Activated T-cell treated with anti-CD3 and anti-CD28 coated beads for 1 hour (primary cell): ENCODE data around the gene MDN1.
"Not testable (repeated sequence)": the region's sequence is repeated elsewhere in the genome, so short reads cannot be mapped to it uniquely, and the experiment has no call there.

Source experiments
- DNase-seq: peaks from one replicate; pipeline ENCODE4 v3.0.0-alpha.2; 2020; ENCODE audit warnings: low read depth

Gene MDN1

DNA sequence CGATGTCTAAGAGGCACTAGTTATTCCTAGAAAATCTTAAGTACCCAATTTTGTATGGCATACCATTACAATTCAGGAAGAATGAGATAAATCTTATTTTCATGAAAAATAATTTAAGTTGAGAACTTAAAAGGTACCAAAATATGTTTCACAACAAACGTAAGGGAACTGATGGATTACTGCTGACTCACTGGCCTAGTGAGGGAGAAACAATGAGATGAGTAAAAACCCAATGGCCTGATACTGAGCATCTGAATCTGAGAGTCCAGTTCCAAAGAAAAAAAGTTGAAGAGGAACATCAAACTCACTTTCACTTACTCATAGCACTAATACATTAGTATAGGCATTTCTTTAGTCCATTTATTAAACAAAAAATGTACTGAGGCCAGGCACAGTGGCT, 56.0 kb downstream of the MDN1 start:
- DNase-seq, result no peak

DNA sequence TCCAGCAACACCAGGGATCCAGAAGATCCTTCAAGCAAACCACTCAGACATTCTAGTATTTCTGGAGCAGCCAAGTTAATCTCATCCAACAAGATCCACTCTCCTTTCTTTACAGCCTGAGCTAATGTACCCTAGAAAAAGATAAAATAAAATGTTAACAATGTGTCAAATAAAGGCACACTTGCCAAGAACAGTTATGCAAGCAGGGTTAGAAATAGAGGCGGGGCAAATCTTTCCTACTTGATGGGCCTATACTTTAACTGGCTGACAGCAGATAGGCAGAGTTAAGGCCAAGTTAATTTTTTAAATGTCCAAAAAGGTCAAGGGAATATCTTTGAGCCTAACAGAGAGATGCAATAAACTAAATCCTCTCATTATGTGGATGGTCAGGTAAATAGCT, 60.8 kb downstream of the MDN1 start:
- DNase-seq, result no peak

- no peak for DNase-seq
Observed at GRCh38 chr6:89750338-89750737, 69.3 kb downstream of the MDN1 start.

- no peak for DNase-seq
Observed at GRCh38 chr6:89749918-89750317, 69.7 kb downstream of the MDN1 start.

- DNase-seq, result no peak
Observed at GRCh38 chr6:89745716-89746115, 73.9 kb downstream of the MDN1 start.

- no peak for DNase-seq
Observed at GRCh38 chr6:89745096-89745495, 74.5 kb downstream of the MDN1 start.

DNA sequence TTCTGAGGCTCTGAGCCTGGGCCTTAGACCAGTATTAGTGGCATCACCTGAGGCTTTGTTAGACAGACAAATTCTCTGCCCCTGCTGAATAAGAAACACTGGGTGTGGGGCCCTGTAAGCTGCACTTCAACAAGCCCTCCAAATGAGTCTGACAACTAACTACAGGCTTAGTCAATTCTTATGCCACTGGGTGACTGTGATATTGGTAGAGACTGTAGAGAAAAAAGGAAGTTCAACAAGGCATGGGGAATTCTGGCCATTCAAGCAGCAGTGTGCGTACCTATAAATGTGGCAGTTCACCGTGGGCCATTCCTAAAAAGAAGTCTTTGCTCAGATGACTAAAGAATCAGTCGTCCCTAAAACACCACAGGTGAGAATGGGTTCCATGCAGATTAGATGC, 82.7 kb downstream of the MDN1 start:
- DNase-seq, result no peak

DNA sequence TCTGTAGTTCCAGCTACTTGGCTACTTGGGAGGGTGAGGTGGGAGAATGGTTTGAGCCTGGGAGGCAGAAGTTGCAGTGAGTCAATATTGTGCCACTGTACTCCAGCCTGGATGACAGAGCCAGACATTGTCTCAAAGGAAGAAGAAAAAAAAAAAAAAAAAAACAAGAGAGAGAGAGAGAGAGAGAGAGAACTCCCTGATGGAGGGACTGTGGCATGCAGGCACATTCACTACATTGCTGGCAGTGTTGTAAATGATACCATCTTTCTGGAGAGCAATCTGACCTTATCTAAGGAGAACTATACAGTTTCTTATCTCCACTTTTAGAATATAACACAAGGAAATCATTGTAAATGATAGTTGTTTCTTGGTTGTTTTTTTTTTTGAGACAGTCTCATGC, 85.1 kb downstream of the MDN1 start:
- DNase-seq, result no peak

GRCh38 chr6:89731924-89732567, 87.5 kb downstream of the MDN1 start:
- no peak for DNase-seq

DNA sequence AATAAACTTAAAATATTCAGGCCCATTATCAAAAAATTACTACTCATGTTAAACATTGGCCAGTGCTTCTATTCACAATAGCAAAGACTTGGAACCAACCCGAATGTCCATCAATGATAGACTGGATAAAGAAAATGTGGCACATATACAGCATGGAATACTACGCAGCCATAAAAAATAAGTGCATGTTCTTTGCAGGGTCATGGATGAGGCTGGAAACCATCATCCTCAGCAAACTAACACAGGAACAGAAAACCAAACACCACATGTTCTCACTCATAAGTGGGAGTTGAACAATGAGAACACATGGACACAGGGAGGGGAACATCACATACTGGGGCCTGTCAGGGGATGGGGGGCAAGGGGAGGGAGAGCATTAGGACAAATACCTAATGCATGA, 88.3 kb downstream of the MDN1 start:
- not testable (repeated sequence) for DNase-seq

DNA sequence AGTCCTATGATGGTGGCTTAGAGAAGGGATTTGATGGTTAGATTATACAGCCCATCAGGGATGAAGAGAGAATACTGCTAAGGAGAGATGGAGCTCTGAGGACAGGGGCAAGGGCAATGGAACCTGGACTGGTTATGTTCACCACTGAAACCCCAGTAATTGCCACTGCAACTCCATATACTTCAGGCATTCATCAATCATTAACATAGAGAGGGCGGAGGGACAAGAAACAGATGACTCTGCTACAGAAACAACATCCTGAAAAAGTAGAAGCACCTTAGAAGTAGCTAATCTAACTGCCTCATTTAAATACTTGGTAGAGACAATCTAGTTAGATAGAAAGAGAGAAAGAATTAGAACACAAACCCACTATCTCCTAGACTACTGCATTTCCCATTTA, 89.8 kb downstream of the MDN1 start:
- DNase-seq, result no peak

- no peak for DNase-seq
Observed at GRCh38 chr6:89727501-89727900, 92.1 kb downstream of the MDN1 start.

- DNase-seq, result no peak
Observed at GRCh38 chr6:89724981-89725380, 94.6 kb downstream of the MDN1 start.

DNA sequence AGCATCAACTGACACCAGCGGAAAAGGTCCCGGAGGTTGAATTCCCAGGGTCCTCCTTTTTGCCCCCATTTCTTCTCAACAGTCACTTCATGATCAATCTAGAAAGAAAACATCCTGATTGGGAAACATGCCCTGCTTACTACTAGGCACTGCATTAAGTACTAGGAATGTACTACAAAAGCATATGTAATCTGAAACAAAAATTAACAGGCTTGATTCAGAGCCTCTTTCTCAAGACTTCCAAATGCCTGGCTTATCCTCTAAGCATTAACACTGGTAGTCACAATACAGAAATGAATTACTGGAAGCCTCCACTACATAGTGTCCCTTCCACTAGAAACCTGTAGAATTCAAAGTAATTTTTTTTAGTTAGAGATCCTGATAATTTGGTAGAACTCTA, 96.5 kb downstream of the MDN1 start:
- no peak for DNase-seq

- DNase-seq, result no peak
Observed at GRCh38 chr6:89716532-89716931, 103.1 kb downstream of the MDN1 start.

DNA sequence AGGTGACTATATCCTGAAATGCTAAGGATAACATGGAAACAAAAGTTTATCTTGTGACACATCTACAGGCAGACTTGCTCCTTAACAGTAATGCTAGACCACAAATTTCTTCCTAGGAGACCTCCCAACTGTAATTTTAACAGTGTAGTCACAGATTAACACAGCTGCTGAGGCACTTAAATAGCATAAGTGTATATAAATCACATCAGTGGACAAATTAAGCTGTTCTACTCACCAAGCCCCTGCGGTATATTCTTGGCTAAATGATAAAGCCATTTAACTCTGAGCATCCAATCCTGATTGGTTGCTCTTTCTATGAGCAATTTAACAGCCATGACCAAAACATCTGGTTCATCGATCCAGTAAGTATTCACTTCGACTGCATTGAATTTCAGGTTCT, 107.8 kb downstream of the MDN1 start:
- DNase-seq, result no peak

DNA sequence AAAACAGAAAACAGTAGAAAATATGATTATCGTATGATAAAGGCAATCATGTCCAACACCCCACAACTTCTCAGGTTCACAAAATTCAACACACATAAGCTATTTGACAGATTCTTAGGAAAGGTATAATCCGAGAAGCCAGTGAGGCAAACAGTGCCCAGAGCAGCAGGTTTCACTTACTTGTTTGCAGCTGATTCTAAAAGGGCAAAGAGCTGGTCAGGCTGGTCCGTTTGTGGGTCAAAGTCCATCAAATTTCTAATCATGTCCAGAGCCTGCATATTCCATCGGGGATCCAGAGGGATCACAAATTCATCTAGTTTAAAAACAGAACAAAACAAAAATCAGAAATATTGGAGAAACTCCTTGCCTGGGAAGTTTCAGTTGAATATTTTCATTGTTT, 111.3 kb downstream of the MDN1 start:
- DNase-seq, result no peak

GRCh38 chr6:89707766-89708165, 111.8 kb downstream of the MDN1 start:
- DNase-seq, result no peak

DNA sequence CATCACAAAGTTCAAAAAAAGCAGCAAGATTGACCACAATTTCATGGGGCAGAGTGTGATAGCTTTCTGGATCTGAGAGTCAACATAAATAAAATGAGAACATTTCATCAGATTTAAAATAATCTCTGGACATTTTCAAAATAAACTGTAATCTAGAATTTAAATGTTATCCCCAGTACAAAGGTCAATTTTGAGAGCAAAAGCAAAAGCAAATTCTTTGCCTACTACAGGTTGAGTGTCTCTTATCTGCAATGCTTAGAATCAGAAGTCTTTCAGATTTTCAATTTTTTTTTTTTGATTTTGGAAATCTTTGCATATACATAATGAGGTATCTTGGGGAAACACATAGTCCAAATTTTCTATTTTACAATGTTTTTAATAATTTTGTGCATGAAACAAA, 113.5 kb downstream of the MDN1 start:
- no peak for DNase-seq

DNA sequence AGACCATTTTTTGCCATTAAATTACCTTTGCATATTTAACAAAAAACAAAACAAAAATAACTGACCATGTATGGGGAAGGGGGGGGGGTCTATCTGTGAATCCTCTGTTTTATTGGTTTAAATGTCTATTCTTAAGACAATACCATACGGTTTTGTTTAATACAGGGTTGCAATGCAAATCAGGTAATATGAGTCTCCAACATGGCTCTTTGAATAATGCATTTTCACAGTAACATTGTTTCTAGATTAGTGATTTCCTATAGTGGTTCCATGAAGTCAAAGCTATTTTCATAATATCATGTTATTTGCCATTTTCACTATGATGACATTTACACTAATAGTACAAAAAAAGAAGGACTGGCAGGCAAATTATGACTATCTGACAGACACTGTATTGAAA, 116.3 kb downstream of the MDN1 start:
- no peak for DNase-seq

DNA sequence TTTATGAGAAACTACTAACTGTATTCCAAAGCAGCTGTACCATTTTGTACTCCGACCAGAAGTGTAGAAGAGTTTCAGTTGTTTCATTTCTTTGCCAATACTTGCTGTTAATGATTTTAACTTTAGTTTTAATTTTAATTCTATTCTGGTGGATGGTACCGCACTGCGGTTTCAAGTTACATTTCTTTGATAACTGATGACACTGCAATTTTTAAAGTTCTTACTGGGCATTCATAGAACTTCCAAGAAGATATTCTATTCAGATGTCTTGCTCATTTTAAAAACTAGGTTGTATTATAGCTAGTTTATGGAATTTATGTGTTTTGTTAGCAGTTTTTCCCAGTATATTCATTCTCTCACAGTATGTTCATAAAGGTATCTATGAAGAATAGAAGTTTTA, 117.2 kb downstream of the MDN1 start:
- no peak for DNase-seq

GRCh38 chr6:89695667-89696066, 123.9 kb downstream of the MDN1 start:
- DNase-seq, result no peak

GRCh38 chr6:89694428-89694827, 125.2 kb downstream of the MDN1 start:
- DNase-seq, result no peak

DNA sequence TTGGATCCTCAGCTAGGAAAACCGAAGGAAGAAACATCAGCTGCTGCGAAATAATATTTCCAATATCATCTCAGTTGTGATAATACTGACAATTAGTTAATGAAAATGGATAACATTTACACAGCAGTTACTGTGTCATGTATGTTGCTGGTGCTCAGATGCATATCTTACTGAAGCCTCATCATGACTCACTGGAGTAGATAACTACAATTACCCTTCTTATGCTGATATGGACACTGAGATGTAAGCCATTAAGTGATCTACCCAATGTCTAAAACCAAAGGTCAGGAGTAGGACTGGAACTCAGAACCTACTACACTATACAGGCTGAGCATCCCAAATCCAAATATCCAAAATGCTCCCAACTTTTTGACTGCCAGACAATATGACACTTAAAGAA, 126.4 kb downstream of the MDN1 start:
- DNase-seq, result no peak

- no peak for DNase-seq
Observed at GRCh38 chr6:89692256-89692655, 127.3 kb downstream of the MDN1 start.
